ENCODE results near the gene IFI27. TPM values are rescaled to one million over a fixed set of nuclear protein-coding genes. Genes with fewer than 3 reads are reported as not detected.

IFI27 gene
- total RNA-seq, 1 experiment from 2014 or later, result 0.55 TPM

DNA sequence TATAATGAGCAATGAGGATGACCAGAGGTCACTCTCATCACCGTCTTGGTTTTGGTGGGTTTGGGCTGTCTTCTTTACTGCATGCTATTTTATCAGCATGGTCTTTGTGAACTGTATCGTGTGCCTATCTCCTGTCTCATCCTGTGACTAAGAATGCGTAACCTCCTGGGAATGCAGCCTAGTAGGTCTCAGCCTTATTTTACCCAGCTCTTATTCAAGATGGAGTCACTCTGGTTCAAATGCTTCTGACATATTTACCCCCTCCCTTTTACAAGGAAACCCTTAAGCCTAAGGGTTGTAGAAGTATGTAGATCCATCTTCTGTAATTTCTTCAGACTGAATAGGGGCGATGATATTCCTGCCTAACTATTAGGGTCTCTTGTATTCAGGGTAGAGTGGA is 21.1 kb upstream of the IFI27 start:
- Histone ChIP-seq H3K9me3 (replicated peaks) (no peaks in the 10 kb centered on the region), H3K27me3 (no peaks in the 10 kb centered on the region), H3K4me3 (no peak overlapping the region), H3K36me3 (no peaks in the 10 kb centered on the region), H3K4me1 (no peaks in the 10 kb centered on the region), H3K27ac (no peak overlapping the region)
- no peak for DNase-seq

DNA sequence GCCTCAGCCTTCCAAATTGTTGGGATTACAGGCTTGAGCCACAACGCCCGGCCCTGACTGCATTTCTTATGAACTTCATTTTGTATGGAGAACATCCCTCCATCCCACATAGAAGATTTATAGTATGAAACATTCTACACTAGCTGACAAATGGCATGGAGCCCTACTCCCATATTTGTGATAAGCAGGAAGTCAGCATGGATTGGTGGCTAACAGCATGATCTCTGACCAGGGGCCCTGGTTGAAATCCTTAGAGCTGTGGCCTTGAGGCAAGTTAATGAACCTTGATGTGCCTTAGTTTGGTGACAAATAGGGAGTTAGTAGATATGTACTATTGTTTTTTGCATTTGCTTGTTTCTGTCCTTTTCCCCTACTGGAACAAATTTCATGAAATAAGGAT is 17.1 kb upstream of the IFI27 start:
- Histone ChIP-seq H3K9me3 (replicated peaks) (no peaks in the 10 kb centered on the region), H3K4me3 (no peak overlapping the region), H3K27ac (no peak overlapping the region), H3K27me3 (no peaks in the 10 kb centered on the region), H3K4me1 (no peaks in the 10 kb centered on the region), H3K36me3 (no peaks in the 10 kb centered on the region)
- no peak for DNase-seq

DNA sequence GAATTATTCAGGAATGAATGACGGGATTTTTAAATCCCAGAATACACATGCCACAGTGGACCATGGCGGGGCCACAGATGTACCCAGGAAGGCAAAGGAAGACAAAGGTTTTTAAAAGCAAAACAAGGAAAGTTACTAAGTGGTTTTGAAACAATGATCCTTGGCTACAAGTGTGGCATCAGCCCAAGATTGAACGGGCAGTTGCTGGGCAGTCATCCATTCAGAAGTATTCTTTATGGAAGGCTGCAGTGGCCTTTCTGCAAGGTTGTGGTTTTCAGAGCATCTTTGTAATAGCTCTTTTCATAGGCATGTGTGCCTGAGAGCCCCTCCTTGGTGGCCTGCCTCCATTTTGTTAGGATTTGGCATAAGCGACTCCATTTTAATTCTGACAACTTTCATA is 13.4 kb upstream of the IFI27 start:
- Histone ChIP-seq H3K27ac (no peak overlapping the region), H3K9me3 (replicated peaks) (no peaks in the 10 kb centered on the region), H3K4me1 (no peaks in the 10 kb centered on the region), H3K27me3 (no peaks in the 10 kb centered on the region), H3K36me3 (no peaks in the 10 kb centered on the region), H3K4me3 (no peak overlapping the region)
- no peak for DNase-seq

DNA sequence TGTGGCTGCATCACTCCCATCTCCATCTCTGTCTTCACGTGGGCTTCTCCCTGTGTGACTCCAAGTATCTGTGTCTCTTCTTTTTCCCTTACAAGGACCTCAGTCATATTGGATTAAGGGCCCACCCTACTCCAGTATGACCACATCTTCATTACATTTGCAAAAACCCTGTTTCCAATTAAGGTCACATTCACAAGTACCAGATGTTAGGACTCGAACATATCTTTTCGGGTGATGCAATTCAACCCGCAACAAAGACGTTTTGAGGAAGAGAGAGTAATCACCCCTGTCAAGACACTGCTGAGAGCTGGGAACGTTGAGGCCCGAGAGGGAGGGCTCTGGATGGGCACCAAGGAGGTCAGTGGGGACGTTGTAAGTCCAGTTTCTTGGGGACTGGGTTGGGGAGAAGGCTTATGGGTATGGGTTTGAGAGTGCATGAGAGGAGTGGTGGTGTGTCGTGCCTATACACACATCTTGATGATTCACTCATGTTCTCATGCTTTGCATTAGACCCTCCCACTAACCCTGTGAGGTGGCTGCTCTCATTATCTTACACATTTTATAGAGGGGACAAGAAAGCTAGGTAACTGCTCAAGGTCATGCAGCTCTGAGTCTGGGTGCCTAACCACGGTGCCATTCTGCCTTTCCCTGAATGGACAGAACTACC is 12.1 kb upstream of the IFI27 start:
- Histone ChIP-seq H3K4me1 (no peaks in the 10 kb centered on the region), H3K9me3 (replicated peaks) (no peaks in the 10 kb centered on the region), H3K36me3 (no peaks in the 10 kb centered on the region), H3K27me3 (no peaks in the 10 kb centered on the region), H3K27ac (no peak overlapping the region), H3K4me3 (no peak overlapping the region)
- DNase-seq, result no peak

GRCh38 chr14:94099006-94099405 is 11.5 kb upstream of the IFI27 start:
- Histone ChIP-seq H3K36me3 (no peaks in the 10 kb centered on the region), H3K9me3 (replicated peaks) (no peaks in the 10 kb centered on the region), H3K27me3 (no peaks in the 10 kb centered on the region), H3K4me3 (no peak overlapping the region), H3K27ac (no peak overlapping the region), H3K4me1 (no peaks in the 10 kb centered on the region)
- no peak for DNase-seq

DNA sequence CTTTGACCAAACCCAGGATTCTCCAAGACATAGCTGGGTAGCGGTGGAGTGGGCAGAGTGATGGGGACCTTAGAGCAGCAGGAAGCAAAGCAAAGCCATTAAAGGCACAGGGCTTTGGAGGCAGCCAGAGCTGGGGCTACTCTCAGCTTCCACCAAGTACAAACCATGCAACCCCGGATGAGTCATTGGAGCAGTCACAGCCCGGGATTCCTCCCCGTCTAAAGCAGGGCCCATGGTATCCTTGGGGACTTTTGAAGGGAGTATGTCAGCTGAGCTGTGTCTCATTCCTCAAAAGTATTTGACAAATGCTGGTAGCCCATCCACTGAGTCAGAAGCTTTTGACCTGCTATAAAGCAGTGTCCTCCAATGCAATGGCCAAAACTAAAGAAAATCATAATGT is 9.7 kb upstream of the IFI27 start:
- H3K27me3 ChIP-seq, result no peaks in the 10 kb centered on the region
- H3K4me3 ChIP-seq, result no peak overlapping the region
- DNase-seq, result no peak
- no peaks in the 10 kb centered on the region for H3K36me3 ChIP-seq
- H3K9me3 ChIP-seq (replicated peaks), result no peaks in the 10 kb centered on the region
- no peaks in the 10 kb centered on the region for H3K4me1 ChIP-seq
- no peak overlapping the region for H3K27ac ChIP-seq

GRCh38 chr14:94101748-94102147 is 8.8 kb upstream of the IFI27 start:
- Histone ChIP-seq H3K4me3 (no peak overlapping the region), H3K27me3 (no peaks in the 10 kb centered on the region), H3K9me3 (replicated peaks) (no peaks in the 10 kb centered on the region), H3K4me1 (no peaks in the 10 kb centered on the region), H3K36me3 (no peaks in the 10 kb centered on the region), H3K27ac (no peak overlapping the region)
- DNase-seq, result no peak

DNA sequence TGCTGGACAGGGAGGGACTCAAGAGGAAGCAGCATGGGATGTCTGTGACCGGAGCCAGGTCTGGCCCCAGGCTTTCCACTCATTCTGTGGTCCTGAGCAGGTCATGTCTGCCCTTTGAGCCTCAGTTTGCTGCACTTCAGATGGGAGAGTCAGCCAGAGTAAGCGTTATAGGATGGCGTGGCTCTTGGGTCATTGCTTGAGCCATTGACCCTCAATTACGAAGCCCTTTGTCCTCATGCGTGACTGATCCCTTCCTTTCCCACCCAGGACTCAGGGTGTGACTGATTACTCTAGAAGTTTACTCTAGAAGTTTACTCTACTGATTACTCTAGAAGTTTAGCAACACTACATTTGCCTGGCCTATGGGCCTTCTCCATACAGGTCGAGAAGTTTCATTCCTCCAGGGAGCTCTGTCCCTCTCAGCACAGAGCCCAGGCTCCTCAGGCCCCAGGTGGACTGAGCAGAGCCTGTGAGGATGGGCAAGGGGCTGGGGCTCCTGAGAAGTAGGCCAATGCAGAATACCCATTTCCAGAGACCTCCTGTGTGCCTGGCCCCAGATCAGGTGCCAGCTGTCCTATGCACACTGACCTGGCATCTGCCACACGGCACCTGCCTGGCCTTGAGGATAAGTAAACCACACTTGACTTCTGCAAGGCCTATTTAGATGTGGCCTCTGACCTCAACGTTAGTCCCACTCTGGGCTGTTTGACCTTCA is 7.6 kb upstream of the IFI27 start:
- DNase-seq, result no peak
- no peaks in the 10 kb centered on the region for H3K27me3 ChIP-seq
- no peak overlapping the region for H3K4me3 ChIP-seq
- H3K27ac ChIP-seq, result no peak overlapping the region
- H3K4me1 ChIP-seq, result no peaks in the 10 kb centered on the region
- no peaks in the 10 kb centered on the region for H3K9me3 ChIP-seq (replicated peaks)
- no peaks in the 10 kb centered on the region for H3K36me3 ChIP-seq

DNA sequence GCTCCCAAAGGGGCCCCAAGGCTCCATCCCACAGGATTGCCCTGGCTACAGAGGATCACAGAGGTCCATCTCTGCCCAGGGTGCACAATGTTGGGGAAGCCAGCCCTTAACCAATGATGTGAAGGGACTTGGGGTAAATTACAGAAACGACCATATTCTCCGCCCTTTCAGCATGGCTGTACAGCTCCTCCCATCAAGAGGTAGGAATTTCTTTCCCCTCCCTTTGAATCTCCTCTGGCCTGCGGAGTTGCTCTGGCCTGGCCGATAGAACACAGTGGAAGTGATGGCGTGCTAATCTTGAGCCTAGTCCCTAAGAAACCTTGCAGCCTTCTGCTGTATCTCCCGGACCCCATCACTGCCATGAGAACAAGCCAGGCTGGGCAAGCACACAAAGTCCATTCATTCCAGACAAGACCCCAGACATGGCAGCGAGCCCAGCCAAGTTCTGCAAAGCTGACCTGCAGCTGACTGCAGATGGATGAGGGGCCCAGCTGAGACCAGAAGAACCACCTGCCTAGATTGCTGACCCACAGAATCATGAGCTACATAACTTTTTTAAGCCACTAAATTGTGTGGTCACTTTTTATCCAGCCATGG is 6.9 kb upstream of the IFI27 start:
- H3K4me1 ChIP-seq, result no peaks in the 10 kb centered on the region
- no peaks in the 10 kb centered on the region for H3K9me3 ChIP-seq (replicated peaks)
- no peak for DNase-seq
- H3K4me3 ChIP-seq, result no peak overlapping the region
- H3K36me3 ChIP-seq, result no peaks in the 10 kb centered on the region
- no peaks in the 10 kb centered on the region for H3K27me3 ChIP-seq
- H3K27ac ChIP-seq, result no peak overlapping the region

GRCh38 chr14:94104731-94105130 is 5.8 kb upstream of the IFI27 start:
- Histone ChIP-seq H3K4me3 (no peak overlapping the region), H3K27ac (no peak overlapping the region), H3K27me3 (no peaks in the 10 kb centered on the region), H3K36me3 (no peaks in the 10 kb centered on the region), H3K9me3 (replicated peaks) (no peaks in the 10 kb centered on the region), H3K4me1 (no peaks in the 10 kb centered on the region)
- no peak for DNase-seq

DNA sequence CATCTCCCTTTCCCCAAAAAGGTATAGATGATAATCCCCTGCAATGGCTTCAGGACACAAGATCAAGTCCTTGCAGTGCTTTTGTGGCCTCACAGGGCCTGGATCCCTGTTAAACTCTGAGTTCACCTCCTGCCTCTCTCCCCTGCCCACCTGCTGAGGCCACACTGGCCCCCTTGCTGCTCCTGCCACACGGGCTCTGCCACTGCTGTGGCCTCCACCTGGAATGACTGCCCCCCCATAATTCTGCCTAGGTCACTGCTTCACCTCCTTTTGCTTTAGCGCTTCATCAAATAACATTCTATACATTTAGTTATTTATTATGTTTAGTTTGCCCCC is 653 bp upstream of the IFI27 start:
- Histone ChIP-seq H3K4me1 (no peaks in the 10 kb centered on the region), H3K36me3 (no peaks in the 10 kb centered on the region), H3K27me3 (no peaks in the 10 kb centered on the region; the same call in 1 of the 2 replicates), H3K4me3 (no peak overlapping the region), H3K9me3 (replicated peaks) (no peaks in the 10 kb centered on the region), H3K27ac (no peak overlapping the region)
- DNase-seq, result no peak

DNA sequence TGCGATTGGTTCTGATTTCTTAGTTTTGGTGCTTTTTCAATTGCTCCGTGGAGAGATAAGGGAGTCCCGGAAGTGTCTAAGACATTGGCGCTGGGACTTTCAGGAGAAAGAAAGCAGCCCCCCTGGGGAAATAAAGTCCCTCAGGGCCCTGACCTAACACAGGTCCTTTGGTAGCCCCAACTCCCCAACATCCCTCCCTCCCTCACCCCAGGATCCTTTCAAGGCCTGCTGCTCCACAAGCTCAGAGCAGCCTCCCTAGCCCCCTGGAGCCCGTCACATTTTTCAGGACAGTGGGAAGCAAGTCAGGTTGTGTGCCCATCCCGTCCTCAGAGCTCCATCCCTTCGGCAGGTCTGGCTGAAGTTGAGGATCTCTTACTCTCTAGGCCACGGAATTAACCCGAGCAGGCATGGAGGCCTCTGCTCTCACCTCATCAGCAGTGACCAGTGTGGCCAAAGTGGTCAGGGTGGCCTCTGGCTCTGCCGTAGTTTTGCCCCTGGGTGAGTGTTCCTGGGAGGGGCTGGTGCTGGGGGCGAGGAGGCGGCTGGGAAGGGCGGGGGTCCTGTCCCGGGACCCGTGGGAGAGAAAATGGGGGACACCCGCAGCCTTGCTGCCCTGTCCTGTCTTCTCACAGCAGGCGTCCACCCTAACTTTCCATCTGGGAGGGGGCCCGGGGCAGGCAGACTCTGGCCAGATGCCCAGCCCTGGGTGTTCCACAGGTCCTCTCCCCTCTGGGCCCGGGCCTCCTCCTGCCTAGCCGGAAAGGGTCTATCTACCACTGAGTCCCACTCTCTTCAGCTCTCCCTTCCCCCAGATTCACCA is 950 bp downstream of the IFI27 start:
- Histone ChIP-seq H3K36me3 (no peaks in the 10 kb centered on the region), H3K27ac (no peak overlapping the region), H3K4me1 (no peaks in the 10 kb centered on the region), H3K27me3 (no peaks in the 10 kb centered on the region; the same call in 1 of the 2 replicates), H3K9me3 (replicated peaks) (no peaks in the 10 kb centered on the region), H3K4me3 (no peak overlapping the region)
- no peak for DNase-seq

GRCh38 chr14:94112513-94113063 is 2.1 kb downstream of the IFI27 start:
- no peaks in the 10 kb centered on the region for H3K9me3 ChIP-seq (replicated peaks)
- no peak overlapping the region for H3K4me3 ChIP-seq
- DNase-seq, result no peak
- no peaks in the 10 kb centered on the region; the same call in 1 of the 2 replicates for H3K27me3 ChIP-seq
- H3K4me1 ChIP-seq, result no peaks in the 10 kb centered on the region
- H3K27ac ChIP-seq, result no peak overlapping the region
- H3K36me3 ChIP-seq, result no peaks in the 10 kb centered on the region

- Histone ChIP-seq H3K27me3 (no peaks in the 10 kb centered on the region; the same call in 1 of the 2 replicates), H3K36me3 (no peaks in the 10 kb centered on the region), H3K4me3 (no peak overlapping the region), H3K27ac (no peak overlapping the region), H3K4me1 (no peaks in the 10 kb centered on the region), H3K9me3 (replicated peaks) (no peaks in the 10 kb centered on the region)
- no peak for DNase-seq
Observed at GRCh38 chr14:94113073-94113472, 2.5 kb downstream of the IFI27 start.

DNA sequence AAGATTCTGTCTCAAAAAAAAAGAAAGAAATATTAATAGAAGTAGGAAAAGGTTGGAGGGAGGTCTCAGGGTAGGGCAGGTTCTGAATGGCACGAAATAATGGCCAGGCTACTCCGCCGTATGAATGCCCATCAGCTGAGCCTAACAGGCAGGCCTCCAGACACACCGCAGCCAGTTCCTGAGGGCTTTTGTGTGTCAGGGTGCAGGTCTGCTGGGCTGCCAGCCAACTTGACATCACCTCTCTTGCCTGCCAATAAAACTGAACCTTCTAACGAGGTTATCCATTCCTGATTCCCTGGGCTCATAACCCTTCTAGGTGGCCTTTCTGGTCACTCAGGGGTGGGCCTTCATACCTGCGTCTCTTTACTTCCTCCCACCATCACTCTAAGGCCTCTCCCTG is 3.0 kb downstream of the IFI27 start:
- no peak for DNase-seq
- H3K4me3 ChIP-seq, result no peak overlapping the region
- no peaks in the 10 kb centered on the region for H3K4me1 ChIP-seq
- H3K27ac ChIP-seq, result no peak overlapping the region
- no peaks in the 10 kb centered on the region for H3K9me3 ChIP-seq (replicated peaks)
- no peaks in the 10 kb centered on the region; the same call in 1 of the 2 replicates for H3K27me3 ChIP-seq
- no peaks in the 10 kb centered on the region for H3K36me3 ChIP-seq

Measured in SJCRH30 (cell line).